Ishikawa (cell line): ENCODE measurements around the gene NFKBIA.

ENCODE experiments used
- CREB1 ChIP-seq: IDR thresholded peaks from 2 replicates; pipeline ENCODE4 v1.6.1; 2012; ENCODE audit warnings: low read depth
- EP300 ChIP-seq: IDR thresholded peaks from 2 replicates; pipeline ENCODE4 v1.6.1; 2012; ENCODE audit warnings: borderline replicate concordance
- FOXM1 ChIP-seq: IDR thresholded peaks from 2 replicates; pipeline ENCODE4 v1.6.1; 2012; ENCODE audit warnings: low read depth, borderline replicate concordance
- NFIC ChIP-seq: IDR thresholded peaks from 2 replicates; pipeline ENCODE4 v1.6.1; 2012
- RAD21 ChIP-seq: IDR thresholded peaks from 2 replicates; pipeline ENCODE4 v1.6.1; 2012; ENCODE audit warnings: low read depth
- TAF1 ChIP-seq: IDR thresholded peaks from 2 replicates; pipeline ENCODE4 v1.6.1; 2012; ENCODE audit warnings: low read depth, mild to moderate bottlenecking
- TCF12 ChIP-seq: IDR thresholded peaks from 2 replicates; pipeline ENCODE4 v1.6.1; 2012; ENCODE audit warnings: low read depth
- TEAD4 ChIP-seq: IDR thresholded peaks from 2 replicates; pipeline ENCODE4 v1.6.1; 2012
- YY1 ChIP-seq: IDR thresholded peaks from 2 replicates; pipeline ENCODE4 v1.6.1; 2012; ENCODE audit warnings: low read depth
- ZBTB7A ChIP-seq: IDR thresholded peaks from 2 replicates; pipeline ENCODE4 v1.6.1; 2012; ENCODE audit warnings: low read depth
- TF ChIP-seq, protein P1 (sequence below): IDR thresholded peaks from 2 replicates; pipeline ENCODE4 v1.6.1; 2012; ENCODE audit warnings: low read depth, mild to moderate bottlenecking
- TF ChIP-seq, protein P2 (sequence below): IDR thresholded peaks from 2 replicates; pipeline ENCODE4 v1.6.1; 2012
- TF ChIP-seq, protein P3 (sequence below): IDR thresholded peaks from 2 replicates; pipeline ENCODE4 v1.6.1; 2012

DNA sequence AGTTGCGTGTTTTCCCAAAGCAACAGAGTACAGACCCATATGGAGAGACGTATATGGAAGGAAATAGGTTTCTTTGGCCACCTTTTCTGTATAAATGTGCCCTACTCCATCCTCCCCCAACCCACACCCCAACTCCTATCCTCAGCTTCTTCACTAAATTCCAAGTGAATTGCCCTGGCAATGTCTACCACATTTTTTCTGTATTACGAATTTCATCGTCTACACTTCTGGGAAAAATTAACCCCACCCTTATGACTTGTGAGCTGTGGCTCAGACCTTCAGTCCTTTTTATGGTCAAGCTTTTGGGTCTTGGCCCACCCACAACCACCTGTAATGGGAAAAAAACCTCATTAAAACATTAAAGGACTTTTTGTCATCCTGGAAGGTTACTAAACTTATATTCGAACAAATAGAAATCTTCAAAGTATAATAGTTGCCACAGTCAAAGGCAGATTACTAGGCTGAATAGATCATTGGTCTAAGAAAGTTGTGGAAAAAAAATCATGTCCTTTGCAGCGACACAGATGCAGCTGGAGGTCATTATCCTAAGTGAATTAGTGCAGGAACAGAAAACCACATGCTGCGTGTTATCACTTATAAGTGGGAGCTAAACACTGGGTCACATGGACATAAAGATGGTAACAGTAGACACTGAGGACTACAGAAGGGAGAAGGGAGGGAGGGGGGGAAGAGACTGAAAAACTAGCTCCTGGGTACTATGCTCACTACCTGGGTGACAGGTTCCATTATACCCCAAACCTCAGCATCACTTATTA lies 15.7 kb upstream of the NFKBIA start:
- TF ChIP-seq CREB1 (no peak), TCF12 (no peak), ZBTB7A (no peak), TEAD4 (no peak), RAD21 (no peak), TAF1 (no peak), EP300 (no peak), YY1 (no peak), FOXM1 (no peak), NFIC (no peak)
- TF ChIP-seq, protein P1, sequence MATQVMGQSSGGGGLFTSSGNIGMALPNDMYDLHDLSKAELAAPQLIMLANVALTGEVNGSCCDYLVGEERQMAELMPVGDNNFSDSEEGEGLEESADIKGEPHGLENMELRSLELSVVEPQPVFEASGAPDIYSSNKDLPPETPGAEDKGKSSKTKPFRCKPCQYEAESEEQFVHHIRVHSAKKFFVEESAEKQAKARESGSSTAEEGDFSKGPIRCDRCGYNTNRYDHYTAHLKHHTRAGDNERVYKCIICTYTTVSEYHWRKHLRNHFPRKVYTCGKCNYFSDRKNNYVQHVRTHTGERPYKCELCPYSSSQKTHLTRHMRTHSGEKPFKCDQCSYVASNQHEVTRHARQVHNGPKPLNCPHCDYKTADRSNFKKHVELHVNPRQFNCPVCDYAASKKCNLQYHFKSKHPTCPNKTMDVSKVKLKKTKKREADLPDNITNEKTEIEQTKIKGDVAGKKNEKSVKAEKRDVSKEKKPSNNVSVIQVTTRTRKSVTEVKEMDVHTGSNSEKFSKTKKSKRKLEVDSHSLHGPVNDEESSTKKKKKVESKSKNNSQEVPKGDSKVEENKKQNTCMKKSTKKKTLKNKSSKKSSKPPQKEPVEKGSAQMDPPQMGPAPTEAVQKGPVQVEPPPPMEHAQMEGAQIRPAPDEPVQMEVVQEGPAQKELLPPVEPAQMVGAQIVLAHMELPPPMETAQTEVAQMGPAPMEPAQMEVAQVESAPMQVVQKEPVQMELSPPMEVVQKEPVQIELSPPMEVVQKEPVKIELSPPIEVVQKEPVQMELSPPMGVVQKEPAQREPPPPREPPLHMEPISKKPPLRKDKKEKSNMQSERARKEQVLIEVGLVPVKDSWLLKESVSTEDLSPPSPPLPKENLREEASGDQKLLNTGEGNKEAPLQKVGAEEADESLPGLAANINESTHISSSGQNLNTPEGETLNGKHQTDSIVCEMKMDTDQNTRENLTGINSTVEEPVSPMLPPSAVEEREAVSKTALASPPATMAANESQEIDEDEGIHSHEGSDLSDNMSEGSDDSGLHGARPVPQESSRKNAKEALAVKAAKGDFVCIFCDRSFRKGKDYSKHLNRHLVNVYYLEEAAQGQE, result no peak
- TF ChIP-seq, protein P2, sequence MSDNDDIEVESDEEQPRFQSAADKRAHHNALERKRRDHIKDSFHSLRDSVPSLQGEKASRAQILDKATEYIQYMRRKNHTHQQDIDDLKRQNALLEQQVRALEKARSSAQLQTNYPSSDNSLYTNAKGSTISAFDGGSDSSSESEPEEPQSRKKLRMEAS, result no peak
- TF ChIP-seq, protein P3, sequence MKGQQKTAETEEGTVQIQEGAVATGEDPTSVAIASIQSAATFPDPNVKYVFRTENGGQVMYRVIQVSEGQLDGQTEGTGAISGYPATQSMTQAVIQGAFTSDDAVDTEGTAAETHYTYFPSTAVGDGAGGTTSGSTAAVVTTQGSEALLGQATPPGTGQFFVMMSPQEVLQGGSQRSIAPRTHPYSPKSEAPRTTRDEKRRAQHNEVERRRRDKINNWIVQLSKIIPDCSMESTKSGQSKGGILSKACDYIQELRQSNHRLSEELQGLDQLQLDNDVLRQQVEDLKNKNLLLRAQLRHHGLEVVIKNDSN, result no peak
